GM19043 (cell line): ENCODE measurements around the gene FAM131B.

Experiments
- ATAC-seq: cut with Tn5 transposase; IDR thresholded peaks from one replicate; pipeline ENCODE4 v1.9.1; 2021; ENCODE audit warnings: low read depth; ENCODE audit not compliant: unreplicated experiment

The FAM131B gene

DNA sequence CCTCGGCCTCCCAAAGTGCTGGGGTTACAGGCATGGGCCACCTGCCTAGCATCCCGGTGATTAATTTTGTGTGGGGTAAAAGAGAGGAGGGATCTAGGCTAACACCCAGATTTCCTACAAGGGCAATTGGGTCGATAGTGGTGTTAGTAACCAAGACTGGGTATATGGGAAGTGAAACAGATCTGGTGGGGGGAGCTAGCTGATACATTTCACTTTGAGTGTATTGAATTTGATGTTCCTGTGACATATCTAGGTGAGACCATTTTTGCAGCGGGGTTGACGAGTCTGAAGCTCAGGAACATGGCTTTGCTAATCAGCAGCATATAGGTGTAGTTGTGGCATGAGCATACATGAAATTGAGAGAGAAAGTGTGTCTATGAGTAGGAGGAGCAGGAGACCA, 34.6 kb downstream of the FAM131B start:
- ATAC-seq, result peak; percentile 68

DNA sequence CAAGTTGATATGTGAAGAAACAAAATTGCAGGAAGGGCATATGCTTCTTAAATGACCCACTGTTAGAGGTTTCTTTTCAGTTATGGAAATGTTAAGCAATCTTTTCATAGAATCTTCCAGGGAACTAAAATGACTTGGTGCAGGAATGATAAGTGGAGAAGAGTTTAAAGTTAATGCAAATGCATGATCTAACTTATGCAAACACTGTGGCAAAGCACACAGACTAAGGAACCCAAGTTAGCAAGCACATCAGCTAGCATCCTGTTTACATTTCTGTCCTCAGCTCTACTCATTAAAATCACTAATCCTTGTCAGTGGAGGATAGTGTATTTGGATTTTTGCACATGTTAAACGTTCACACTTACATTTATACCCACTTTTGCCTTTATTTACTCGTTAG, 37.3 kb downstream of the FAM131B start:
- no peak for ATAC-seq

DNA sequence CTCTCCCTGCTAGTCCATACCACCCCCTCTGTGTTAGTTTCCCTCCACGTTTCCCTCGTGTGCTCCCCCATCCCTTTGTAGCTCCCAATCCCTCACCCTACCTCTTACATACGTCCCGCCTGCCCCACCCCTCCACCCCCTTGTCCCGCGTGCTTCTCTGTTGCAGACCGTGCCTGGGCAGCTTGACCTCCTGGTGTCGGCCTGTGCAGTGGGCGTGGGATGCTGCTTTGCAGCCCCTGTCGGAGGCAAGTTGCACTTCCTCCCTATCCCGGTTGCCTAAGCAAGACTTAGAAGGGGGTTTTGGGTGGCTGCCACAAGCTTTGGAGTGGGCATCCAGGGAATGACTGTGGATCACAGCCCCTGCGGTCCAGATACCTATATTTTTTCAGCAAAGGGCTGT, 38.9 kb downstream of the FAM131B start:
- ATAC-seq, result no peak

DNA sequence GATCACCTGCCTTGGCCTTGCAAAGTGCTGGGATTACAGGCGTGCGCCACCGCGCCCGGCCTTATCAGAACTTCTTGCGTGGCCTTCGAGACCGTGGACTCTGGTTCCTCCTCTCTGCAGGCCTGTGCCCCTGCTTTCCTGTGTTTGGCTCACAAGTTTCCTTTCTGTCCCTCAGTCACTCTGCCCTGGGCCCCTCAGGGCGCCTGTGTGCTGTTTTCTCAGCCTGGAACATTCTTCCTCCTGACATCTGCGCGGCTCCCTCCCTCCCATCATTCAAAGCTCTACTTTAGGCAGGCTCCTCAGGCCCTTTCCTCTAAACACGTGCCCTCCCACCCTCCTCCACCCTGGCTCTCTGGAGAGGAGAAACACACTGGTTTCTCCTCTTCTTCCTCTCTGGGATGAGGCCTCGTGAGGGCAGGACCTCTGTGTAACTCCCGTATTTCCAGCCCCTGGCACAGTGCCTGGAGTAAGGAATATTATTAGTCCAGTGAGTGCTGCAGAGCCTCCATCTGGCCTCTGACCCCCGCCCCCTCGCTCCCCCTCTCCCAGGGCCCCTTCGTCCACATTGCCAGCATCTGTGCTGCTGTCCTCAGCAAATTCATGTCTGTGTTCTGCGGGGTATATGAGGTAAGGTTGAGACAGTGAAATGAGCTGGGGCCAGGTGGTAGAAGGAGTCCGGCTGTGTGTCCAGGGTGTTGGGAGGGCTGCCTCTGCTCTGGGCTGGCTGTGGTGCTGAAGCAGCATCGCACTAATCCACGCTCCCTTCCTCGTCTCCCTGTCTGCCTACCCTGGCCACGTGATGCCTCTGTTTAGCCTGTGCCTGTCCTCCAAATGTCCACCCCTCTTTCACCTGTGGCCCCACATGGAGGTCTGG, 39.5 kb downstream of the FAM131B start:
- no peak for ATAC-seq

DNA sequence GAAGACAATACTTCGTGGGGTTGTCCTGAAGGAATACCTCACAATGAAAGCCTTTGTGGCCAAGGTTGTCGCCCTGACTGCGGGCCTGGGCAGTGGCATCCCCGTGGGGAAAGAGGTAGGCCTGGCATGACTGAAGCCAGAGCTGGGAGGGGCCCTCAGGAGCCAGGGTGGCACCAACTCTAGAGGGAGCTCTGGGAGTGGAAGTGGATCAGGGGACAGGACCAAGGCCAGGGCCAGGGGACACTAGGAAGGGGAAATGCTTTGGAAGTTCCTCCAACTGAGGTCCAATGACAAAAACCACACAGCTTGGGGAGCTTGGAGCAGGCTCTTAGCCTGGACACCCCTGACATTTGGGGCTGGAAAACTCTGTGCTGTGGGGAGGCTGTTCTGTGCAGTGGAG, 40.8 kb downstream of the FAM131B start:
- ATAC-seq, result no peak

DNA sequence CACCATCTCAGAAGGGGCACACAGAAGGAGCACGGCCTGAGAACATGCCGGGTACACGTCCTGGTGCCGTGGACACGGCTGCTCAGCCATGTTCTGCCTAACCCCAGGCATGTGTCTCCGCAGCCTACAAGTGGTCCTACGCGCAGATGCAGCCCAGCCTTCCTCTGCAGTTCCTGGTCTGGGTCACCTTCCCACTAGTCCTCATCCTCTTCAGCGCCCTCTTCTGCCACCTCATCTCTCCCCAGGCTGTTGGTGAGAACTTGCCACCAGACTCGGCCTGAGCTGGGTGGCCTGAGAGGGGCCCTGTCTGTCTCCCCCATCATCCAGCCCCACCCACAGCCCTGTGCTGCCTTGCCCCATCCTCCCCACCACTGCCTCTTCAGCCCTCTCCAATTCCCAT, 41.3 kb downstream of the FAM131B start:
- ATAC-seq, result no peak

DNA sequence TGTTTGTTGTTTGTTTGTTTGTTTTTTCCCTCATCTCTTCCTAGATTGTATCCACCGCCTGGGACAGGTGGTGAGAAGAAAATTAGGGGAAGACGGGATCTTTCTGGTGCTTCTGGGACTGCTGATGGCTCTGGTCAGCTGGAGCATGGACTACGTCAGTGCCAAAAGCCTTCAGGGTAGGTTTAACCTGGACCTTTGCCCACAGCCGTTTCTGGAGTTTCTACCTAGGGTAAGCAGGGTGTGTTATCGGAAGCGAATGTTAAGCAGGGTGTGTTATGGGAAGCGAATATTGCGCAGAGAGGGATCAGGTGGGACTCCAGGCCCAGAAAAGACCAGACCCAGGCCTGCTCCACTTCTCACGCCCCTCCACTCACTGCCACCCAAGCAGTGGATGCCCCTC, 41.9 kb downstream of the FAM131B start:
- no peak for ATAC-seq

DNA sequence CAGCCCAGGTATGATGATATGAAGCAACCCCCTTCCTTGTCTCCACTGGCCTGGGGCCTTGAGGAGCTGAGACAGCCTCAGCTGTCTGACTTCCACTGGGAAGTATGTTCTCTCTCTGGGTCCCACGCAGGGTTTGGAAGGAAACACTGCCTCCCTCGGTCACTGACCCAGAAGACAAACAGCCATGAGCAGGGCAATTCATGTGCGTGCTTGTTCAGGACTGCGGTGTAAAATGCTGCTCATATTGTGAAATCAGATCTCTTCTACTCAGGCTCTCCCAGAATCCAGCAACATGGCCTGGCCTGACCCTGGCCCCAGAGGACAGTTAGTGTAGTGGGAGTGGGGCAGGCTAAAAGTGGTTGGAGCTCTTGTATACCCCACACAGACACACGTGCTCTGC, 43.9 kb downstream of the FAM131B start:
- no peak for ATAC-seq

DNA sequence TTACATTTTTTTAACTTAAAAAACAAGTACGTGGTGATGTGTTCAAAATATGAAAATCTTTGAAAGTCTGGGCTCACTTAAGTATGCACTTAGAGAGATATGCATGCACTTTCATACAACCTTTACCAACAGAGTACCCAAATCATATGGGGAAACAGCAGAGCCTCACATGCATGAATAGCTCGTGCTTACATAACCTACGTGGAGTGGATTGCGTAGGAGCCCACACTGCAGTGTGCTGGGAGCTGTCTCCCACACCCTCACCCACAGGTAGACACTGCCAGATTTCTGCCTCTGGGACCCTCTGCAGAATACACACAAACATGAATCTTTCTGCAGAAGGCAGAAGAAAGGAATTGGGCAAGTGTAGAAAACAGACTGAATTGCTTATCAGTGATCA, 46.0 kb downstream of the FAM131B start:
- no peak for ATAC-seq

DNA sequence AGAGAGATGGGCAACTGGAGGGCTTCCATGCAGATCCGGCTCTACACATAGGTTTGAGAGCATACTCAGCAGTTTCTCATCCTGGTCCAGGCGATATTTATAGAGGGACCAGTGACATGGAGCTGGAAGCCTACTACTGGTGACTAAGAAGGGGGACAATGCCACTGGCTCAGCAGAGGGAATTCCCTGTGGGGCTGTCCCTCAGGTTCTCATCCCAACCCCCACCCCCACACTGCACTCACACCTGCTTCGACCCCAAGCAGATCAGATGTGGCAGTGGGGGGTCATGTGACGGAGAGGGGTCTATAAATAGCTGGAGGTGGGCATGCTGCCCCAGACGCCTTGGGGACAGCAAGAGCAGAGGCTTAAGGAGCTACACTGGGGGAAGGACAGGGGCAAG, 46.7 kb downstream of the FAM131B start, which contains the start of gene CLCN1:
Gene CLCN1 (plus strand): TSS at position 336 of the 400 bp plus-strand sequence. CDS start 102 bp downstream, outside the sequence.
- no peak for ATAC-seq

DNA sequence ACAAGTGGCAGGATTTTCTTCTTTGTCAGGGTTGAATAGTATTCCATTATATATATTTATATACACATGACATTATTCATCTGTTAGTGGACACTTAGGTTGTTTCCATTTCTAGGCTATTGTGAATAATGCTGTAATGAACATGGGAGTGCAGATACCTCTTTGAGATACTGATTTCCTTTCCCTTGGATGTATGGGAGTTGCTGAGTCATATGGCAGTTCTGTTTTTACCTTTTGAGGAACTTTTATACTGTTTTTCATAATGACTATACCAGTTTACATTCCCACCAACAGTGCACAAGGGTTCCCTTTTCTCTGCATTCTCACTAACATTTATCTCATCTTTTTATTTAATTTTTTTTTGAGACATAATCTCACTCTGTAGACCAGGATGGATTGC, 48.4 kb downstream of the FAM131B start:
- ATAC-seq, result no peak

DNA sequence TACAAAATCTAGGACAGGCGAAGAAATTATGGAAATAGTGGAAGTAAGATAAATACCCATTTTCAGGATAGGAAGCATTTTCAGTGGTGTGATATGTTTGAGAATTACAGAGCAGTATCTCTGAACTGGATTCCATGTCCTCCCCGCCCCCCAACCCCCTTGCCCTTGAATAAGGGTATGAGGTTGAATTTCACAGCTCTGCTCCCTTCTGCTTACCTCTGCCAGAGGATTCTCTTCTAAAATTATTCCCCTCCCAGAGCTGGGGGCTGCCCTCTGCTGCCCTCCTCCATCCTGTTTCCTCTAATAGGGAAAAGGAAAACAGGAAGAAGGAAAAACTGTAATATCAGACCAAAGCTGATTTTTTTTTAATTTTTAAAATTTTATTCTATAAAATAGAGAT, 53.9 kb downstream of the FAM131B start:
- no peak for ATAC-seq

DNA sequence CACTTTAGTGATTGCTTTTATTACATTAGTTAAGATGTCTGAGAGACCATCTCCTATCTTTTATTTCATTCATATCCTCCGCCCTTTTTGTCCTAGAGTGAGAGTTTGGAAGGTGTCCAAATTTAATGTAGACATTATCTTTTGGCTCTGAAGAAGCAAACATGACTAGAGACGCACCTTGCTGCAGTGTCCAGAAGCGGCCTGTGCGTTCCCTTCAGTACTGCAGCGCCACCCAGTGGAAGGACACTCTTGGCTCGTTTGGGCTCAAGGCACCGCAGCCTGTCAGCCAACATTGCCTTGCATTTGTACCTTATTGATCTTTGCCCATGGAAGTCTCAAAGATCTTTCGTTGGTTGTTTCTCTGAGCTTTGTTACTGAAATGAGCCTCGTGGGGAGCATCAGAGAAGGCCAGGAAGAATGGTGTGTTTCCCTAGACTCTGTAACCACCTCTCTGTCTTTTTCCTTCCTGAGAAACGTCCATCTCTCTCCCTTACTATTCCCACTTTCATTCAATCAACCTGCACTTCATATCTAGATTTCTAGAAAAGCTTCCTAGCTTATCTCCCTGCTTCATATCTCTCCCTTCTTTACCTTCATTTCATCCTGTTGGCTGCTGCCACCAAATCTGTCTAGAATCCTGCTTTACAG, 57.0 kb downstream of the FAM131B start:
- ATAC-seq, result no peak

DNA sequence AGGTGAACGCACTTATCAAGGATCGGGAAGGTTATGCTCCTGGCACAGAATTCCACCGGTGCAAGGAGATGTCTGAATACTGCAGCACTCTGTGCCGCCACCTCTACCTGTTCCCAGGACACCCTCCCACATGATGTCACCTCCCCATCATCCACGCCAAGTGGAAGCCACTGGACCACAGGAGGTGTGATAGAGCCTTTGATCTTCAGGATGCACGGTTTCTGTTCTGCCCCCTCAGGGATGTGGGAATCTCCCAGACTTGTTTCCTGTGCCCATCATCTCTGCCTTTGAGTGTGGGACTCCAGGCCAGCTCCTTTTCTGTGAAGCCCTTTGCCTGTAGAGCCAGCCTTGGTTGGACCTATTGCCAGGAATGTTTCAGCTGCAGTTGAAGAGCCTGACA, 57.6 kb downstream of the FAM131B start:
- no peak for ATAC-seq

DNA sequence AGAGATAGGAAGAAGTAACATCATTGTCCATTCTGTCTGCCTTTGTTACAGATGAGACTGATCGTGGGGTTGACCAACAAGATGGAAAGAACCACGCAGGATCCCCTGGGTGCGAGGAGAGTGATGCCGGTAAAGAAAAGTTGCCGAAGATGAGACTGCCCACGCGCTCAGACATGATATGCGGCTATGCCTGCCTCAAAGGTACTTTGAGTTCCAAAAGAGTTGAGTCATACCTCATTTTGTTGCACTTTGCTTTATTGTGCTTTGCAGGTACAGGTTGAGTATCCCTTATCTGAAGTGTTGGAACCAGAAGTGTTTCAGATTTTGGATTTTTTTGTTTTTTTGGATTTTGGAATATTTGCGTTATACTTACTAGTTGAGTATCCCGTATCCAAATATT, 58.8 kb downstream of the FAM131B start:
- ATAC-seq, result no peak
